Measurements from ENCODE around the gene DNAJB11. TPM values are rescaled to one million over a fixed set of nuclear protein-coding genes. Genes with fewer than 3 reads are reported as not detected.
A peak's percentile ranks its signal among the peaks of the same experiment; 100 is the strongest.

The DNAJB11 gene
- total RNA-seq, 1 donor from 2014 or later, result 43.8 TPM

DNA sequence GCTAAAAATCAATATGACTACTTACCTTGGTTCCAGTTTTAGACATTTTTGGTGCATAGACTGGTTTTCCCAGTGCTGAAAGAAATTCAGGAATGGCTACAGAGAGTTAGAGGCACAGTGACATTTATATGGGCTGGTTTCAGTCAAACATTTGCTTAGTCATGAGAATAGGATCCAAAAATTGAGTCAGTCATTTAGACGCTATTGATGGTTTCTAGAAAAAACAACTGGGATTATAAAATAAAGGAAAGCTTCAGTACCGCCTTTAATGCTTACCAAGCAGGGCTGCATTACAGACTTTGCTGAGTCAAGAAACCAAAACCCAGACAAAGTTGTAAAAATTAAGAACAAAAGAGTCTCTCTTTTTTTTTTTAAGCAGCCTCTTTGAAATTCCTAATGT, 26.2 kb upstream of the DNAJB11 start, which contains the start of gene CRYGS:
Gene CRYGS, minus strand, starts transcription at position 100 of the 400 bp plus-strand sequence. Its CDS starts 54 bp downstream, at position 46.
- H3K36me3 ChIP-seq, result peaks cover 41% of the 10 kb centered on the region
- H3K9me3 ChIP-seq, result no peaks in the 10 kb centered on the region
- TF ChIP-seq CTCF (IDR thresholded peaks at IDR 0.05), result no peak
- DNase-seq (no peak), ATAC-seq (no peak)
- H3K27me3 ChIP-seq, result no peaks in the 10 kb centered on the region
- intact Hi-C loops (cut with DNase I), result no loop called here
- H3K4me1 ChIP-seq, result peaks cover 4% of the 10 kb centered on the region
- H3K4me3 ChIP-seq, result no peak within 1 kb of the TSS
- H3K27ac ChIP-seq, result no peak within 1 kb of the TSS

DNA sequence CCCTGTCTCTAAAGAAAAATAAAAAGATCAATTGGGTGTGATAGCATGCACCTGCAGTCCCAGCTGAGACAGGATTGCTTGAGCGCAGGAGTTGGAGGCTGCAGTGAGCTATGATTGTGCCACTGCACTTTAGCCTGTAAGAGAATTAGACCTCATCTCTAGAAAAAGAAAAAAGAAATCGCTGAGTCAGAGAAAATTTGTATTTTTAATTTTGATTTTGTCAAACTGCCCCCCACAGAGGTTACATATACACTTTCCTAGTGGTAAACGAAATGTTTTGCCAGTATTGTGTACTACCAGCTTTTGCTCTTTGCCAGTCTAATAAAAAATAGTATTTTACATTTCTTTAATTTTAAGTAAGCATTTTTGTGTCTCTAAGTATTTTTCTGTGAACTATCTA, 21.0 kb upstream of the DNAJB11 start:
- Histone ChIP-seq H3K27ac (no peak overlapping the region), H3K27me3 (no peaks in the 10 kb centered on the region), H3K4me3 (no peak overlapping the region), H3K9me3 (no peaks in the 10 kb centered on the region), H3K4me1 (no peaks in the 10 kb centered on the region), H3K36me3 (peaks cover 69% of the 10 kb centered on the region)
- intact Hi-C loops (cut with DNase I), result no loop called here
- no peak for TF ChIP-seq CTCF (IDR thresholded peaks at IDR 0.05)
- DNase-seq (no peak), ATAC-seq (no peak)

- TF ChIP-seq CTCF (IDR thresholded peaks at IDR 0.05), result no peak
- Histone ChIP-seq H3K4me1 (no peaks in the 10 kb centered on the region), H3K27ac (no peak overlapping the region), H3K36me3 (peaks cover 73% of the 10 kb centered on the region), H3K9me3 (no peaks in the 10 kb centered on the region), H3K4me3 (no peak overlapping the region), H3K27me3 (no peaks in the 10 kb centered on the region)
- intact Hi-C loops (cut with DNase I), result no loop called here
- no peak for DNase-seq
- no peak for ATAC-seq
These were observed 19.1 kb upstream of the DNAJB11 start for GRCh38 chr3:186551387-186551786.

GRCh38 chr3:186552408-186553031, 18.0 kb upstream of the DNAJB11 start:
- no peak for DNase-seq
- intact Hi-C loops (cut with DNase I), result no loop called here
- H3K9me3 ChIP-seq, result no peaks in the 10 kb centered on the region
- no peak for TF ChIP-seq CTCF (IDR thresholded peaks at IDR 0.05)
- no peaks in the 10 kb centered on the region for H3K27me3 ChIP-seq
- peak; percentile 34 for ATAC-seq
- H3K4me1 ChIP-seq, result no peaks in the 10 kb centered on the region
- peaks cover 76% of the 10 kb centered on the region for H3K36me3 ChIP-seq
- no peak overlapping the region for H3K27ac ChIP-seq
- H3K4me3 ChIP-seq, result no peak overlapping the region

GRCh38 chr3:186564586-186564985, 5.9 kb upstream of the DNAJB11 start:
- Histone ChIP-seq H3K36me3 (no peaks in the 10 kb centered on the region), H3K27me3 (no peaks in the 10 kb centered on the region), H3K27ac (no peak overlapping the region), H3K4me3 (no peak overlapping the region), H3K9me3 (no peaks in the 10 kb centered on the region), H3K4me1 (peaks cover 12% of the 10 kb centered on the region)
- no peak for TF ChIP-seq CTCF (IDR thresholded peaks at IDR 0.05)
- ATAC-seq (no peak), DNase-seq (no peak)
- intact Hi-C loops (cut with DNase I), result no loop called here

DNA sequence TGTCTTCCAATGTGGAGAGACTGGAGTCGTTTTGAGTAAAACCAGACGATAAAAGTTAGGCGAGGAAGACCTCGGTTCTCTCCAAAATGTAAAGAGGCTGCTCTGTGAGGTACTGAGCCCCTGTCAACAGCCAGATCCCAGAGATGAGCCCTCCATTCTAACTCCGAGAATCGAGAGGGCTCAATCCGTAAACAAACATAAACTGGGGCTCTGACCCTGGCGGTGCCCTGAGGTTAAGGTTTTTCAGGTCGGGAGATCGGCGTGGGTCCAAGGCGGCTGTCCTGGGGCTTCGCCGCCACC, 3.8 kb upstream of the DNAJB11 start:
- peaks cover 23% of the 10 kb centered on the region for H3K4me1 ChIP-seq
- intact Hi-C loops (cut with DNase I), result no loop called here
- ATAC-seq (no peak), DNase-seq (no peak)
- no peak for TF ChIP-seq CTCF (IDR thresholded peaks at IDR 0.05)
- H3K27ac ChIP-seq, result peak overlapping the region; percentile 90
- H3K36me3 ChIP-seq, result no peaks in the 10 kb centered on the region
- H3K9me3 ChIP-seq, result no peaks in the 10 kb centered on the region
- peak overlapping the region; percentile 100 for H3K4me3 ChIP-seq
- no peaks in the 10 kb centered on the region for H3K27me3 ChIP-seq

All from upper lobe of right lung (tissue), 1 donor.